HepG2 (cell line): ENCODE measurements around the gene SRP68. TPM values are rescaled to one million over a fixed set of nuclear protein-coding genes. Genes with fewer than 3 reads are reported as not detected.

Experiments used
- ARNT2 ChIP-seq: sonication (generic); formaldehyde crosslinking; IDR thresholded peaks from 2 replicates; pipeline ENCODE4 v1.8.0; 2022; ENCODE audit warnings: mild to moderate bottlenecking, low read depth, missing genetic modification reagents, moderate library complexity
- CBX5 ChIP-seq: sonication (generic); formaldehyde crosslinking; IDR thresholded peaks from 2 replicates; pipeline ENCODE4 v1.4.0; 2020; ENCODE audit warnings: missing genetic modification reagents, borderline replicate concordance
- DNMT1 ChIP-seq: sonication (generic); formaldehyde crosslinking; IDR thresholded peaks from 2 replicates; pipeline ENCODE4 v1.5.1; 2020; ENCODE audit warnings: mild to moderate bottlenecking, missing genetic modification reagents
- DPF2 ChIP-seq: sonication (generic); formaldehyde crosslinking; IDR thresholded peaks from 2 replicates; pipeline ENCODE4 v1.4.0; 2020; ENCODE audit warnings: mild to moderate bottlenecking, low read depth, missing genetic modification reagents, borderline replicate concordance
- DR1 ChIP-seq: sonication (generic); formaldehyde crosslinking; IDR thresholded peaks from 2 replicates; pipeline ENCODE4 v1.8.0; 2021; ENCODE audit warnings: mild to moderate bottlenecking, missing genetic modification reagents, inconsistent platforms
- EEA1 ChIP-seq: sonication (generic); formaldehyde crosslinking; IDR thresholded peaks from 2 replicates; pipeline ENCODE4 v1.5.1; 2020; ENCODE audit warnings: mild to moderate bottlenecking, missing genetic modification reagents, borderline replicate concordance
- ETV5 ChIP-seq: IDR thresholded peaks from 2 replicates; pipeline ENCODE4 v1.6.1; 2018; ENCODE audit warnings: missing biosample characterization, missing genetic modification reagents, inconsistent platforms, borderline replicate concordance
- KDM2A ChIP-seq: sonication (generic); formaldehyde crosslinking; IDR thresholded peaks from 2 replicates; pipeline ENCODE4 v1.4.0; 2020; ENCODE audit warnings: low read depth, missing genetic modification reagents, borderline replicate concordance
- KLF12 ChIP-seq: sonication (generic); formaldehyde crosslinking; IDR thresholded peaks from 2 replicates; pipeline ENCODE4 v1.4.0; 2020; ENCODE audit warnings: missing genetic modification reagents, borderline replicate concordance
- KLF16 ChIP-seq, 2 experiments: sonication (generic) in 1 of 2; formaldehyde crosslinking in 1 of 2; IDR thresholded peaks; 2 replicates each; pipeline versions ENCODE4 v1.6.1 to v1.8.0; 2016 to 2023; ENCODE audit warnings: missing genetic modification reagents in 2 of 2, missing compliant biosample characterization in 1 of 2
- MXD1 ChIP-seq: sonication (generic); formaldehyde crosslinking; IDR thresholded peaks from 2 replicates; pipeline ENCODE4 v1.4.0; 2020; ENCODE audit warnings: mild to moderate bottlenecking, missing genetic modification reagents
- PPARG ChIP-seq: conservative IDR thresholded peaks from 2 replicates; pipeline ENCODE4 v1.6.1; 2016; ENCODE audit warnings: missing biosample characterization, missing genetic modification reagents
- SAFB2 ChIP-seq: sonication (generic); formaldehyde crosslinking; IDR thresholded peaks from 2 replicates; pipeline ENCODE4 v1.5.1; 2020; ENCODE audit warnings: missing genetic modification reagents, low read depth, mild to moderate bottlenecking, borderline replicate concordance
- XRCC5 ChIP-seq: fragments of 200-400 bp; formaldehyde crosslinking; optimal IDR thresholded peaks from 2 replicates; pipeline ENCODE3; 2017; ENCODE audit warnings: mild to moderate bottlenecking, low read length
- ZNF337 ChIP-seq: sonication (generic); formaldehyde crosslinking; IDR thresholded peaks from 2 replicates; pipeline ENCODE4 v1.5.1; 2020; ENCODE audit warnings: missing genetic modification reagents, low read depth, mild to moderate bottlenecking, borderline replicate concordance
- polyA plus RNA-seq, 8 experiments: library from polyadenylated mRNA; depleted of rRNA in 3 of 8; stranded (reverse) in 7 of 8; unstranded in 1 of 8; fragments of >200 nt; fragmentation: Illumina TruSeq in 4 of 8; extraction: Trizol in 4 of 8; gene quantifications; 2 replicates each; pipeline versions ENCODE4 v1.2.1 to v1.2.3, GENCODE V29; 2011 to 2016; ENCODE audit warnings: low read depth in 4 of 8, missing spikeins in 1 of 8, mixed read lengths in 1 of 8; ENCODE audit not compliant: insufficient read depth in 1 of 8
- total RNA-seq, 5 experiments: library from RNA; depleted of rRNA; stranded (reverse); fragments of >200 nt; fragmentation: Illumina TruSeq; extraction: Trizol; gene quantifications; 2 replicates each; pipeline ENCODE4 v1.2.3, GENCODE V29; 2016; ENCODE audit warnings: low read depth in 1 of 5
- TF ChIP-seq, protein P1 (sequence below), 2 experiments: sonication (generic) in 1 of 2; formaldehyde crosslinking in 1 of 2; IDR thresholded peaks; 2 replicates each; pipeline versions ENCODE4 v1.4.0 to v1.6.1; 2018 to 2020; ENCODE audit warnings: missing genetic modification reagents in 2 of 2, borderline replicate concordance in 1 of 2, low read depth in 1 of 2, mild to moderate bottlenecking in 1 of 2, missing biosample characterization in 1 of 2
- TF ChIP-seq, protein P2 (sequence below): sonication (generic); formaldehyde crosslinking; IDR thresholded peaks from 2 replicates; pipeline ENCODE4 v1.5.0; 2020; ENCODE audit warnings: mild to moderate bottlenecking, missing genetic modification reagents

Gene SRP68
- total and polyA plus RNA-seq, 2 of the 13 experiments (the other 11 are each of a cell fraction or from before 2014, with no cell fraction given) = 39.8 to 74.3 TPM

DNA sequence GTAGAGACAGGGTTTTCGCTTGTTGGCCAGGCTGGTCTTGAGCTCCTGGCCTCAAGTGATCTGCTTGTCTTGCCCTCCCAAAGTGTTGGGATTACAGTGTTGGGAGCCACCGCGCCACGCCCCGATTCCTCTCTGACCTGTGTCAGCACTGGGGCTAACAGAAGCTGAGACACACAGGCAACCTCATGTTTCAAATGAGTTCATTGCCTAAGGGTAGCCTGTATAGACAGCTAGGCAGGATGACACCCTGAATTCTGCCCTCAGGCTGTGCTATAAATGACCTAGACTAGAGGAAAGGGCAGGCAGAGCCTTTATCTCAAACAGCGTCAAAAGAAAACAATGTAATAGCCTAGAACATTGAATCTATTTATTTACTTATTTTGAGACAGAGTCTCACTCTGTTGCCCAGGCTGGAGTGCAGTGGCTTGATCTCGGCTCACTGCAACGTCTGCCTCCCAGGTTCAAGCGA lies 74.0 kb downstream of the SRP68 start (continued):
- TF ChIP-seq MXD1 (no peak), DPF2 (0 out of 2 replicates have a peak, but pooled peaks have one; percentile 22), DR1 (CRISPR knock-in tag) (no peak), KLF12 (peak; percentile 48; the same call in 1 of the 2 replicates), XRCC5 (peak; percentile 24), CBX5 (CRISPR knock-in tag) (0 out of 2 replicates have a peak, but pooled peaks have one; percentile 7), SAFB2 (no peak), KDM2A (CRISPR knock-in tag) (peak; percentile 50; the same call in 1 of the 2 replicates), EEA1 (CRISPR knock-in tag) (no peak), KLF16 (CRISPR knock-in tag; IDR thresholded peaks at IDR 0.05) (peak in 1 of 2 experiments; percentile 57; a peak in 2 of 4 replicates), PPARG (CRISPR knock-in tag) (peak; percentile 94), ZNF337 (CRISPR knock-in tag) (0 out of 2 replicates have a peak, but pooled peaks have one; percentile 44), ETV5 (CRISPR knock-in tag) (peak; percentile 23; the same call in 1 of the 2 replicates), DNMT1 (CRISPR knock-in tag) (no peak), ARNT2 (CRISPR knock-in tag) (0 out of 2 replicates have a peak, but pooled peaks have one; percentile 37)
- TF ChIP-seq, protein P1, sequence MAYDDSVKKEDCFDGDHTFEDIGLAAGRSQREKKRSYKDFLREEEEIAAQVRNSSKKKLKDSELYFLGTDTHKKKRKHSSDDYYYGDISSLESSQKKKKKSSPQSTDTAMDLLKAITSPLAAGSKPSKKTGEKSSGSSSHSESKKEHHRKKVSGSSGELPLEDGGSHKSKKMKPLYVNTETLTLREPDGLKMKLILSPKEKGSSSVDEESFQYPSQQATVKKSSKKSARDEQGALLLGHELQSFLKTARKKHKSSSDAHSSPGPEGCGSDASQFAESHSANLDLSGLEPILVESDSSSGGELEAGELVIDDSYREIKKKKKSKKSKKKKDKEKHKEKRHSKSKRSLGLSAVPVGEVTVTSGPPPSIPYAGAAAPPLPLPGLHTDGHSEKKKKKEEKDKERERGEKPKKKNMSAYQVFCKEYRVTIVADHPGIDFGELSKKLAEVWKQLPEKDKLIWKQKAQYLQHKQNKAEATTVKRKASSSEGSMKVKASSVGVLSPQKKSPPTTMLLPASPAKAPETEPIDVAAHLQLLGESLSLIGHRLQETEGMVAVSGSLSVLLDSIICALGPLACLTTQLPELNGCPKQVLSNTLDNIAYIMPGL (CRISPR knock-in tag; IDR thresholded peaks at IDR 0.05; ENCODE audit: borderline replicate concordance in 1 of 2, low read depth in 1 of 2) = 0 out of 4 replicates have a peak, but pooled peaks of 1 of the 2 experiments have one; percentile 54
- TF ChIP-seq, protein P2, sequence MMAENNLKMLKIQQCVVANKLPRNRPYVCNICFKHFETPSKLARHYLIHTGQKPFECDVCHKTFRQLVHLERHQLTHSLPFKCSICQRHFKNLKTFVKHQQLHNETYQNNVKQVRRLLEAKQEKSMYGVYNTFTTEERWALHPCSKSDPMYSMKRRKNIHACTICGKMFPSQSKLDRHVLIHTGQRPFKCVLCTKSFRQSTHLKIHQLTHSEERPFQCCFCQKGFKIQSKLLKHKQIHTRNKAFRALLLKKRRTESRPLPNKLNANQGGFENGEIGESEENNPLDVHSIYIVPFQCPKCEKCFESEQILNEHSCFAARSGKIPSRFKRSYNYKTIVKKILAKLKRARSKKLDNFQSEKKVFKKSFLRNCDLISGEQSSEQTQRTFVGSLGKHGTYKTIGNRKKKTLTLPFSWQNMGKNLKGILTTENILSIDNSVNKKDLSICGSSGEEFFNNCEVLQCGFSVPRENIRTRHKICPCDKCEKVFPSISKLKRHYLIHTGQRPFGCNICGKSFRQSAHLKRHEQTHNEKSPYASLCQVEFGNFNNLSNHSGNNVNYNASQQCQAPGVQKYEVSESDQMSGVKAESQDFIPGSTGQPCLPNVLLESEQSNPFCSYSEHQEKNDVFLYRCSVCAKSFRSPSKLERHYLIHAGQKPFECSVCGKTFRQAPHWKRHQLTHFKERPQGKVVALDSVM = peak; percentile 70
